Mucosa of rectum (tissue), 2 donors: Measurements from ENCODE around the gene CHN2.

Experiments used
- H3K27ac ChIP-seq, 2 donors: one replicate each; pipeline ENCODE4 v1.7.0; 2013; ENCODE audit warnings: inconsistent platforms in 2 of 2, low read depth in 2 of 2, low read length in 2 of 2
- H3K27me3 ChIP-seq, 2 donors: one replicate each; pipeline ENCODE4 v1.7.0; 2013; ENCODE audit warnings: low read length in 2 of 2; ENCODE audit not compliant: control insufficient read depth in 2 of 2, insufficient read depth in 2 of 2
- H3K36me3 ChIP-seq, 2 donors: one replicate each; pipeline ENCODE4 v1.7.0; 2013; ENCODE audit warnings: low read length in 2 of 2; ENCODE audit not compliant: control insufficient read depth in 2 of 2, insufficient read depth in 2 of 2
- H3K4me1 ChIP-seq, 2 donors: one replicate each; pipeline ENCODE4 v1.7.0; 2013; ENCODE audit warnings: low read length in 2 of 2, mild to moderate bottlenecking in 1 of 2; ENCODE audit not compliant: control insufficient read depth in 2 of 2, insufficient read depth in 2 of 2
- H3K4me3 ChIP-seq, 2 donors: one replicate each; pipeline ENCODE4 v1.7.0; 2013; ENCODE audit warnings: low read length in 2 of 2
- H3K9ac ChIP-seq, 2 donors: one replicate each; pipeline ENCODE4 v1.7.0; 2013; ENCODE audit warnings: low read length in 2 of 2, low read depth in 1 of 2, mild to moderate bottlenecking in 1 of 2
- H3K9me3 ChIP-seq, 2 donors: one replicate each; pipeline ENCODE4 v1.7.0; 2013; ENCODE audit warnings: low read length in 2 of 2; ENCODE audit not compliant: control insufficient read depth in 2 of 2
- donor health status: healthy.
- donor health status: Normal muscosa, but diverticular disease.

CHN2 gene

DNA sequence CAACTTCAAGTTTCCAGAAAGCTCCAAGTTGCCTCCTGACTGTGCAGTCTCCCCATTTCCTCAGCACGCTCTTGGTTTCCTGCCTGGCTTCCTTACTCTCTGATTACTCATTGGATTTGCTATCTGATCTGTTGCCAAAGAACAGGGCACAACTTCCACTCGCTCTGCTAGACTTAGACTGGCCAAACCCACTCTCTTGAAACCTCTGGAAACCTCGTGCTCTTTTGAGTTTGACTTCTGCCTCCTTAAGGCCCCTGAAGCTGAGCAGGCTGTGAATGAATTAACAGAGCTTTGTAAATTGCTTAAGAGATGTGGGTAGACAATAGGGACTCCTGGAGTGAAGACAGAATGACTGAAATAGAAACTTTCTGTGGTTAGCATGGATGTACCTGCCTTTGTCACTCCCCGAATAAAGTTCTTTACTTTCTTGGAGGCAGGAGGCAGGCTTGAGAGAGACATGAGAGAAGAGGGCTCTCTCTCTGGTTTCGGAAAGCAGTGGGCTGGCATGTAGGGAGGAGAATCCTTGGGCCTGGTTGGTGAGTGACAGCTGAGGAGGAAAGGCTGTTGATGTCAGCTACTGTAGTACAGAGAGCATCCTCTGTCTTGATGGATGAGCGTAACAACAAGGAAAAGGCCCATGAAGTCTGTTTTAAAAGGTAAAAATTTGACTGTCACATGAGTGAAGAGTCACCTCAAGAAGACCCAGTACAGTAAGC lies 70.8 kb downstream of the CHN2 start:
- Histone ChIP-seq H3K4me3 (no peak overlapping the region), H3K27me3 (no peaks in the 10 kb centered on the region), H3K9me3 (no peaks in the 10 kb centered on the region), H3K9ac (no peak overlapping the region), H3K4me1 (peaks cover 0 to 3% of the 10 kb centered on the region in 2 donors), H3K27ac (no peak overlapping the region), H3K36me3 (peaks cover 0 to 2% of the 10 kb centered on the region in 2 donors)

DNA sequence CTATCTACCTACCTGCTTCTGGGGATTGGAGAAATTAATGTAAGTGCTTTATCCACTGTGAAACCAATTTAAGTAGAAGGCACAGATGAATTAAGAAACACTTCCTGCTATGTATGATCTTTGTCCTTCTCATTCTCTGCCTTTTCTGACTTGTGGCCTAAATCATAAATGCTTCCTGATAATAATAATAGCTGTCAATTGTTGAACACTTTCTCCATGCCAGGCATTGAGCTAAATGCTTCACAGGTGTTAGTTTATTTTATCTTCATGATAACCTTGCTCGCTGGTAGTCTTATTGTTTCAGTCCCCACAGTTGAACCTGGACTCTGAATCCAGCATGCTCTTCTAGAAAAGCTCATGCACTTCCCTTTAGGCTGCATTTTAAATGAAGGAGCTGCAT lies 75.4 kb downstream of the CHN2 start:
- Histone ChIP-seq H3K27ac (no peak overlapping the region), H3K9me3 (no peaks in the 10 kb centered on the region), H3K4me3 (no peak overlapping the region), H3K9ac (no peak overlapping the region), H3K36me3 (no peaks in the 10 kb centered on the region), H3K4me1 (peaks cover 9 to 17% of the 10 kb centered on the region in 2 donors), H3K27me3 (no peaks in the 10 kb centered on the region)

DNA sequence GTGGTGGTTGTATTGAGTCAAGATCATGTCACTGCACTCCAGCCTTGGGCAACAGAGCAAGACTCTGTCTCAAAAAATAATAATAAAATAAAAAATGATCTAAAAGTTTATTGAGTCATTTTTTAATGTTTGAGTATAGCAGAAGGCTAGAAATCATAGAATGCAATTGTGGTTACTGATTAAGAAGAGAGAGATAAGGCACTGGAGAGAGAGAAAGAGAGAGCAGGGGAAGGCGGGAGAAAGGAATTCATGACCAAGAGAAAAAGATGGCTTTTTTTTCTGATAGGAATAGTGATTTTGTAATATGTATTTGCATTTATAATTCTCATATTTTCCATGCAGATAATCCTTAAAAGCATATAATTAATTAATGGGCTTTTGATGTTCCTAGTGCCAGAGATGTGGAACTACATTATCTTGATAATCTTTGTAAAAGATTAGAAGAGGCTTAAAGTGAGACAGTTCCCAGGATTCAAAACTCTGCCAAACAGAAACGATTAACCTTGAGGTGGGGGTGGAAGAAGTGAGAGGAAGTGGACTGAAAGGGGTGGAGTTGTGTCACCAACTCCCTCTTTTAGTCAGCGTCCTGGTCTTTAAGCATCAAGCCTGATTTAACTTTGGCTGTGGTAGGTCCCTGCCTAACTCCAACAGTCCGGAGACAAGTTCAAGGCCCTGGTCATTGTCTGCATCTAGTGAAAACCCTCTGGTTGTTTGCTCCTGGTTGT lies 76.2 kb downstream of the CHN2 start:
- H3K27ac ChIP-seq, result no peak overlapping the region
- H3K9ac ChIP-seq, result no peak overlapping the region
- no peaks in the 10 kb centered on the region for H3K27me3 ChIP-seq
- H3K9me3 ChIP-seq, result no peaks in the 10 kb centered on the region
- H3K4me3 ChIP-seq, result no peak overlapping the region
- peaks cover 9 to 17% of the 10 kb centered on the region in 2 donors for H3K4me1 ChIP-seq
- H3K36me3 ChIP-seq, result no peaks in the 10 kb centered on the region

DNA sequence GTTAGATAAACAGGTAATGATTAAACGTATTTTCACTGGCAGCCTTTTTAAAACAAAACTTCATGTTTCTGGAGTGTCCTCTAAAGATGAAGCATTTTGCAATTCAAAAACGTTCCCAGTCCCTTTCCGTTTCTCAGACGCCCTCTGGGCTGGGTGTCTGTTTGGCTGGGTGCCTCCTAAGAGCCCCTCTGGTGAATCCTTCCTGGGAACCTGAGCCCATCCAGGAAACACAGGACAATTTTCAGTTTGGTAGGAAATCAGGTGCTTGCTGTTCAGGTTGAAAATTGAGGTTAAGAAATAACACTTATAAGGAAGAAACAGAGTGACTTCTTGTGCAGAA lies 76.7 kb downstream of the CHN2 start:
- H3K4me3 ChIP-seq, result no peak overlapping the region
- no peak overlapping the region for H3K27ac ChIP-seq
- no peak overlapping the region for H3K9ac ChIP-seq
- no peaks in the 10 kb centered on the region for H3K27me3 ChIP-seq
- H3K36me3 ChIP-seq, result no peaks in the 10 kb centered on the region
- no peaks in the 10 kb centered on the region for H3K9me3 ChIP-seq
- peaks cover 9 to 17% of the 10 kb centered on the region in 2 donors for H3K4me1 ChIP-seq

DNA sequence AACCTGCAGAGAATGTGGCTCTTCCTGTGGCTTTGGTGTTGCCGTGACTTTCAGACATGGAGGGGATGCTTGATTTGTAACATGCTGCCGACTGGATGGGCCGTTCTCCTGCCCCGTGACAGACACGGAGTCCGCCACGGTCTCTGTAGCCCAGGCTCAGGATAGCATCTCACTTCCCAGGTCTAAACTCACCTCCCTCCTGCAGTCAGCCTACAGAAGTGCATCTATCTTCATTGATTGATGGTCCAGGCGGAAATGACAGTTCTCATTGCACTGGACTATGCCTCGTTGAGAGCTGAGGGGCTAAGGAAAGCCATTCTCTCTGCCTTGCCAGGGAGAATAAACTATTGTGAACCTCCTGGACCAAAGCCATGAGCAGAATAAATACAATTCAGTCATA lies 77.5 kb downstream of the CHN2 start:
- Histone ChIP-seq H3K27me3 (no peaks in the 10 kb centered on the region), H3K36me3 (no peaks in the 10 kb centered on the region), H3K27ac (no peak overlapping the region), H3K9me3 (no peaks in the 10 kb centered on the region), H3K9ac (no peak overlapping the region), H3K4me3 (no peak overlapping the region), H3K4me1 (peaks cover 9 to 17% of the 10 kb centered on the region in 2 donors)

DNA sequence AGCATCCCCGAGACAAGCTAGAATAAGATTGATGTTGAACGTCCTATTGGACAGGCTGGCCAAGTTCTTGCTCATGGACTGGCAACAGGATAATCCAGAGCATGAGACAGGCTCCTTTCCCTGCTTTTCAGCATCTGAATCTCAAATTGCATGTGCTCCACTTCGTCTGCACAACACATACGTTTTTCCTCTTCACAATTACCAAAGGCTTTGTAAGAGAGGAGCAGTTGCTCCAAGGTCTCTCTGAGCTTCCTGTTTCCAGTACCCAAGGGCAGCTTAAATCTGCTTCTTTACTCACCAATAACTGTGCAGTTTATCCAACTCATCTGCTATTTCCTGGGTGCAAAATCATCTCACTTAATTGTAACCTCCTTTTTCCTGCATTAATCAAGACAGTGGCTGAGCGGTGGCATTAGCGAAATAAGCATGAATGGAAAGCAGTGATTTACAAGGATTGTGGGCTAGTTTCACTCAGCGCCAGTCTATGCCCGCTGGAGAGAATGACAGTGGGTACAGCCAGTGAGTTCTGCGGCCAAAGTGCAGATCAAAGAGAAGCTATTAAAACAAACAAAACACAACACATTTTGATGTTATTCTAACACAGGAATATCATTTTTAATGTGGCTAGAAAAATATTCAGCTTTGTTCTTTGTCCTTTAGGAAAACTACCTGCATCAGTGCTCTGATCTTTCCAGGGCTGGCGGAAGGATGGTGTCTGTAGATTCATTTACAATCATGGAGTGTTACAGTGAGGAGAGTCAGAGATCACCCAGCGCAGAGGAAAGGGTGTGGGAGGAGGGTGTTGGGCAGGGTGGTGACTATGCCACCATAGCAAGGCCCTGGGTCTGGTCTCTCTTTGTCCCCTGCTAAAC lies 79.8 kb downstream of the CHN2 start:
- no peak overlapping the region for H3K4me3 ChIP-seq
- no peaks in the 10 kb centered on the region for H3K27me3 ChIP-seq
- no peaks in the 10 kb centered on the region for H3K9me3 ChIP-seq
- no peaks in the 10 kb centered on the region for H3K36me3 ChIP-seq
- H3K27ac ChIP-seq, result no peak overlapping the region
- H3K4me1 ChIP-seq, result peaks cover 9 to 13% of the 10 kb centered on the region in 2 donors
- H3K9ac ChIP-seq, result no peak overlapping the region

DNA sequence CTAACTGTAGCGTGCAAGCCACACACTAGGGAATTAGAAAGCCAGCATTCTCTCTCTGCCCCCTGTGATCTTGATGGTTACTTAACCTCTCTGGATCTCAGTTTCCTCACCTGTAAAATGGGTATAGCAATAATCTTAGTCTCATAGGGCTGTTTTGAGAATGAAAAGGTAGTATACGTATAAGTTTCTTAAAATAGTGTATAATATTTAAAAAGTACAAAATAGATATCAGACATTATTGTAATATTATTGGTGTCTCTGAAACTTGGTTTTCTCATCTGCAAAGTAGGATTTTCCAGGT lies 80.4 kb downstream of the CHN2 start:
- Histone ChIP-seq H3K27me3 (no peaks in the 10 kb centered on the region), H3K9ac (no peak overlapping the region), H3K9me3 (no peaks in the 10 kb centered on the region), H3K27ac (no peak overlapping the region), H3K4me3 (no peak overlapping the region), H3K4me1 (peaks cover 9 to 13% of the 10 kb centered on the region in 2 donors), H3K36me3 (no peaks in the 10 kb centered on the region)

DNA sequence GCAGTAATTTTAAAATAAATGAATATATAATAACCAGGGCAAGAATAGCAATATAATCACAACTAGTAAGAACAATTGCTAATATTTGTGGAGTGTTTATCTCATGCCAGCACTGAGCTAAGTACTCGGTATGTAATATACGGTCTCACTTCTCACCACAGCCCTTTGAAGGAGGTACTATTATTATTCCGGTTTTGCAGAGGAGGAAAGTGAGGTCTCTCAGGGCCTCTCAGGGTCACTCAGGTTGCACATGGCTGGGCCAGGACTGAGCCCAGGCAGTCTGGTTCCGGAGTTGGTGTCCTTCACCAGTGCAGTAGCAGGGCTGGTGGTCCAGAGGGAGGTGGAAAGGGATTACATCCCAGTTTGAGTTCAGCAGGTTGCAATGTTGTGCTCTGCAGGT lies 80.9 kb downstream of the CHN2 start:
- Histone ChIP-seq H3K4me3 (no peak overlapping the region), H3K27me3 (no peaks in the 10 kb centered on the region), H3K9me3 (no peaks in the 10 kb centered on the region), H3K9ac (no peak overlapping the region), H3K27ac (no peak overlapping the region), H3K4me1 (peaks cover 9 to 13% of the 10 kb centered on the region in 2 donors), H3K36me3 (no peaks in the 10 kb centered on the region)

DNA sequence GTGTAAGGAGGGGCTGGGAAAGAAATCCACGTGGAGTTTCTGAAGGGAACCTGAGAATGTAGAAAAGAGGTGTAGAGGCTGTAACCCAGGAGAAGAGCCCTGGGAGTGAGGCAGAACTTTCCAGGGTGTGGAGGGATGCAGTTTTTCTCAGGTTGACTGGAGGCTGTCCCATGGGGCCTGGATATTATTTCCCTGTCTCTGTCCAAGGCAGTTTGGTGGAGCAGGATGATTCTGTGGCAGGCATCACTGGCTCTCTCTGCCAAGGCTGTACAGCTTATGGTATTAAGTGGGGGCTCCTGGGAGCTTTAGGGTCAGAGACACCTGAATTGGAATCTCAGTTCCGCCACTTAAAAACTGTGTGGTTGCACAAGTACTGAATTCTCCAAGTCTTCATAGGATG lies 81.6 kb downstream of the CHN2 start:
- no peaks in the 10 kb centered on the region for H3K36me3 ChIP-seq
- H3K27me3 ChIP-seq, result no peaks in the 10 kb centered on the region
- no peak overlapping the region for H3K27ac ChIP-seq
- no peaks in the 10 kb centered on the region for H3K9me3 ChIP-seq
- H3K4me1 ChIP-seq, result peaks cover 9 to 10% of the 10 kb centered on the region in 2 donors
- H3K9ac ChIP-seq, result no peak overlapping the region
- H3K4me3 ChIP-seq, result no peak overlapping the region

DNA sequence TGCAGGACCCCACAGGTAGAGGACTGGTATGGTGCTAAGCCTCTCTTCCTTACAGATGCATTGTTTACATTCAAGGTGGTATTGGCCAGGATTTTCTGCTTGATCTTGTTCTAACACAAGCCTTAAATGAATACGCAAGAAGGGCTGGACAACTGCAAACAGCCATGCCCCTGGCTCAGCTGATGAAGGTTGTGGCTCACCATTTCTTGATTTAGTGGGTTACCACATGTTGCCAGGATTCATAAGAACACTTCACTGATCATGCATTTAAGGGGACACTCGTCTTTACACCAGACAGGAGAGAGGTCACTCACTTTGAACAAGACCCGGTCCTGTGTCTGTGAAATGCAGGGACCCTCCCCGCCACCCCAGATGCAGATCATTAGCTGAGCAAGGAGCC lies 82.2 kb downstream of the CHN2 start:
- peaks cover 6 to 7% of the 10 kb centered on the region in 2 donors for H3K4me1 ChIP-seq
- no peaks in the 10 kb centered on the region for H3K27me3 ChIP-seq
- H3K36me3 ChIP-seq, result no peaks in the 10 kb centered on the region
- no peak overlapping the region for H3K4me3 ChIP-seq
- H3K9ac ChIP-seq, result no peak overlapping the region
- H3K9me3 ChIP-seq, result no peaks in the 10 kb centered on the region
- H3K27ac ChIP-seq, result no peak overlapping the region
